NT2/D1 (cell line): Measurements from ENCODE around the gene ZFYVE21.

Source experiments
- DNase-seq: peaks from one replicate; pipeline ENCODE4 v3.0.0-alpha.2; 2011; ENCODE audit warnings: low read depth, low spot score
- H3K27me3 ChIP-seq: 2 replicates; pipeline ENCODE4 v1.6.0; 2011; ENCODE audit warnings: mild to moderate bottlenecking; ENCODE audit not compliant: insufficient read length, insufficient read depth
- H3K36me3 ChIP-seq: 2 replicates; pipeline ENCODE4 v1.6.1; 2011; ENCODE audit warnings: mild to moderate bottlenecking, low read length, mixed read lengths; ENCODE audit not compliant: insufficient read depth, insufficient read length
- H3K4me1 ChIP-seq: 2 replicates; pipeline ENCODE4 v1.5.1; 2011; ENCODE audit not compliant: insufficient read depth, insufficient read length
- H3K4me3 ChIP-seq: 2 replicates; pipeline ENCODE4 v1.5.1; 2011; ENCODE audit warnings: low read depth; ENCODE audit not compliant: insufficient read length
- H3K9ac ChIP-seq: 2 replicates; pipeline ENCODE4 v1.6.0; 2011; ENCODE audit warnings: low read depth; ENCODE audit not compliant: insufficient read length
- H3K9me3 ChIP-seq: 2 replicates; pipeline ENCODE4 v1.5.1; 2011; ENCODE audit warnings: mild to moderate bottlenecking, low read length; ENCODE audit not compliant: insufficient read depth
- SUZ12 ChIP-seq: IDR thresholded peaks from 2 replicates; pipeline ENCODE4 v1.6.1; 2011; ENCODE audit not compliant: insufficient read length, insufficient read depth; ENCODE audit errors: extremely low read depth
- YY1 ChIP-seq: IDR thresholded peaks from 2 replicates; pipeline ENCODE4 v1.6.1; 2011; ENCODE audit not compliant: insufficient read length, insufficient read depth
- ZNF274 ChIP-seq: IDR thresholded peaks from 2 replicates; pipeline ENCODE4 v1.6.1; 2011; ENCODE audit warnings: mild to moderate bottlenecking, low read depth, low read length

The ZFYVE21 gene

DNA sequence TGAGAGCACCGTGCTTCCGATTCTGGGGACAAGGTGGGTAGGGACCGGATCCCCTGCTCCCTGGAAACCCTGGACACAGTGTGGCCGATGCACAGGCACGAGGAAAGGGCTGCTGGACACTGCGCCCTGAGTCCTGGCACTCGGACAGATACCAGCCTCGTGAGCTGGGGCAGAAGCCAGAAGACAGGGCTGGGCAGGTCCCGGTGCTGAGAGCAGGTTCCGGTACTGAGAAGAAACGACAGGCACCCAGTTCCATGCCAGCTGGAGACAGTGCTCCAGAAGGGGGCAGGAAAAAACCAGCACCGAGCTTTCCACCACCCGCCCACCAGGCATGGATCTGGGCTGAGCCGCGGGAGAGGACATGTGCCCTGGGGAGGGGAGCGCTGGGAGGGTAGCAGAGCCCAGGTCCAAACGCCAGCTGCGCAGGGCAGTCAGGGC is 6.8 kb upstream of the ZFYVE21 start:
- Histone ChIP-seq H3K9me3 (no peaks in the 10 kb centered on the region), H3K4me1 (peaks cover 18% of the 10 kb centered on the region), H3K27me3 (no peaks in the 10 kb centered on the region), H3K36me3 (peaks cover 93% of the 10 kb centered on the region), H3K9ac (no peak overlapping the region), H3K4me3 (no peak overlapping the region)
- TF ChIP-seq SUZ12: no peak
- no peak for TF ChIP-seq ZNF274
- TF ChIP-seq YY1: no peak
- DNase-seq: no peak

DNA sequence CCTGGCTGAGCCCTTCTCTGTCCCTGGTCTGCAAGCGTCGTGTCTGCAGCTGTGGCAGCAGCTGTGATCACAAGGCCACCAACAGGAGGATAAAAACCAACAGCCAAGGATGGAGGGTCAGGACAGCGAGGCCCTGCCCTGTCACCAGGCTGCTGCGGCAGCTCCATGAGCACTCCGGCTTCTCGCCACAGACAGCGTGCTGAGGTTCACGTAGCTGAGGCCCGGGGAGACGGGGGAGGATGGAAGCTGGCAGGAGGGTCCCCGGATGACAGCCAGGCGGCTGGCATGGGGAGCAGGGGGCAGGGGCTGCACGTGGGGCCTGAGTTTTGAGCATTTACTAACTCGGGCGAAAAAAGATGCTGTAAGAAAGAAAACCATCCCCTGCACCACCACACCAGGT is 5.8 kb upstream of the ZFYVE21 start:
- TF ChIP-seq YY1: no peak
- no peak for TF ChIP-seq ZNF274
- no peak for TF ChIP-seq SUZ12
- DNase-seq: no peak
- Histone ChIP-seq H3K9ac (no peak overlapping the region), H3K4me1 (peaks cover 17% of the 10 kb centered on the region), H3K9me3 (no peaks in the 10 kb centered on the region), H3K27me3 (no peaks in the 10 kb centered on the region), H3K4me3 (no peak overlapping the region), H3K36me3 (peaks cover 89% of the 10 kb centered on the region)

DNA sequence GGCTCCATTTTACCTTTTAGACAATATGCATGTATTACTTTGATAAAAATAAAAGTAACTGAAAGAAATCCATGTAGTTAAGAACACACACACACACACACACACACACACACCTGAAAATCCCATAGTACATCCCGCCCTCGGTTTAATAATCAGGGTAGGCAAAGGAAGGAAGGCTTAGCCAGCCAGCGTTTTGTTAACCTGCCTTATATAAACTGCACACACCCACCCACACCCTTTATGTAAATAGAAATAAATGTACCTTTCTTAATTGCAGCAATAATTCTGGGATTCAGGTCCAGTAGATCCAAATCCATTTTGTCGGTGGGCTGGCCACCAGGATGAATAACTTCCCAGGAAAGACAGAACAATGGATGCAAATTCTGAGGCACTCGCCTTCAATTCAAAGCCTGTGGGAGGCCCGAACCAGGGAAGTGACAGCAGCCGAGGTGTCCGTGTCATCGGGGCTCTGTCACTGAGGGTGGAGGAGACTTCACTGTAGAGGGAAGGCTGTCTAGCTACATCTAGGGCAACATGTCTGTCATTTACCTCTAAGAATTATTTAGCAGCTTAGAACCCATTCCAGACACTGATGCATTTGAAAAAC is 4.7 kb upstream of the ZFYVE21 start:
- Histone ChIP-seq H3K27me3 (no peaks in the 10 kb centered on the region), H3K9ac (peak overlapping the region; percentile 5), H3K4me1 (peaks cover 14% of the 10 kb centered on the region), H3K4me3 (no peak overlapping the region), H3K9me3 (no peaks in the 10 kb centered on the region), H3K36me3 (peaks cover 78% of the 10 kb centered on the region)
- no peak for TF ChIP-seq YY1
- no peak for TF ChIP-seq ZNF274
- no peak for TF ChIP-seq SUZ12
- no peak for DNase-seq

DNA sequence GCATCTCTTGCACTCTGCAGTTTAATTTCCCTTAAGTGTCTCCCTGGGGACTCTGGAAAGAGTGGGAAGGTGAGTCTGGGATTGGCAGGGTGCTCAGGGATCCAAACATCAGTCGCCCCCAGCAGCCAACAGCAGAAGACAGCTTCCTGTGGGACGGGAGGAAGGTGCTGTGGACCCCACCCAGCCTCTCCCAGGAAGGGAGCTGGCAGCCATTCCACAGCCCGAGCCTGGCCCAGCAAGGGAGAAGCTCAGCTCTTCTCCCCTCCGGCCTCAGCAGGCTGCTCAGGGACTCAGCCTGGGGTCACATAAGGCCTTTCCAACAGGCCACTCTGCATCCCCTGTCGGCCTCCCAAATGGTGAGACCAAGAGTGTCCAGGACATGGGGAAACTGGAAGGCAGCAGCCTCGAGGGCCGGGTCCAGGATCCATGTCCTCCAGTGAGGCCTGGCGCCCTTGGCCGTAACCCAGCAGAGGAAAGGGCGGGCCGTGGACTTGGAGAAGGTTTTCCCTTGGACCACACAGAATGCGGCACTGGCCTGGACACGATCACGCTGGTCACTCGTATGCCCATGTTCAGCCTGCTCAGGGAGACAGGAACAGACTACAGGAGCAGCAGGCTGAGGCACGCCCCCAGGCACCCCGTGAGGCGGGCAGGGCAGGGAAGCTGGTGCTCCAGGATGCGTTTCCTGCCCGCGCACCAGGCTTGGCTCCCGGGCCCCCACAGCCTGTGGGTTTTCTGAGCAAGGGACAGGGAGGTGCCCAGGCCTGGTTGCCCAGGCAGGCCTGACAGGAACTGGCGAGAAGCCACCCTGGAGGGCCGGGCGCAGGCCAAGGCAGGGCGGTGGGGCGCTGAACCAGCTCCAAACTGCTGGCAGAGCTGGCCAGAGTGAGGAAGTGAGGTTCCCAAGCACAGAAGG is 3.8 kb upstream of the ZFYVE21 start:
- Histone ChIP-seq H3K36me3 (peaks cover 70% of the 10 kb centered on the region), H3K4me3 (no peak overlapping the region), H3K27me3 (no peaks in the 10 kb centered on the region), H3K4me1 (peaks cover 14% of the 10 kb centered on the region), H3K9ac (peak overlapping the region; percentile 56), H3K9me3 (no peaks in the 10 kb centered on the region)
- no peak for TF ChIP-seq YY1
- no peak for TF ChIP-seq SUZ12
- TF ChIP-seq ZNF274: no peak
- DNase-seq: no peak

DNA sequence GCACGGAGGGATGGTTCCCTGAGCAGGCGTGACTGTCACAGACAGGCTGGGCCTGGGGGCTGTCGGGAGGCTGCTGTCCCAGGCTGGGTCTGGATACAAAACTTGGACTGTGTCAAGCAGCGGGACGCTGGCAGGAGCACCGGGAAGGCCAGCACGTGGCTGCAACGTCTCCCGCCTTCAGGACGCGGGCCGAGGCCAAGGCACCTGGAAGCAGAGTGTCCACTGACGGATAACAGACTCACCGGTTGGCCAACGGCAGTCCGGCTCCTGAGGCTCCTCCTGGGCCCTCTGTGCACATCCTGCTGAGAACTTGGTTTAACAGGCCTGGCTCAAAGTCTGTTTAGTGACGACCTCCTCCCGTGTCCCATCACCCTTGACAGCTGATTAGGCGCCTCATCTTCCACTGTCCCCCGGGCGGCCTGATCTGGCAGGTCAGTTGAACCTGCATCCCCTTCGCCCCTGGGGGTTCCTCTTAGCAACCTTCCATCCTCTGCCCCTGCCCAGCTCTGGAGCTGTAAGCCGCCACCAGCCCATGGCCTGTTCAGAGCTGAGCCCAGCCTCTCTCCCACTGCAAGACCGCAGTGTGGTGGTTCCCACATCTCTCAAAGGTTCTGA is 2.9 kb upstream of the ZFYVE21 start:
- DNase-seq: no peak
- H3K36me3 ChIP-seq: peaks cover 65% of the 10 kb centered on the region
- TF ChIP-seq SUZ12 (no peak), YY1 (no peak), ZNF274 (no peak)
- H3K27me3 ChIP-seq: no peaks in the 10 kb centered on the region
- H3K9ac ChIP-seq: peak overlapping the region; percentile 67
- no peaks in the 10 kb centered on the region for H3K9me3 ChIP-seq
- H3K4me1 ChIP-seq: peaks cover 14% of the 10 kb centered on the region
- H3K4me3 ChIP-seq: no peak overlapping the region

DNA sequence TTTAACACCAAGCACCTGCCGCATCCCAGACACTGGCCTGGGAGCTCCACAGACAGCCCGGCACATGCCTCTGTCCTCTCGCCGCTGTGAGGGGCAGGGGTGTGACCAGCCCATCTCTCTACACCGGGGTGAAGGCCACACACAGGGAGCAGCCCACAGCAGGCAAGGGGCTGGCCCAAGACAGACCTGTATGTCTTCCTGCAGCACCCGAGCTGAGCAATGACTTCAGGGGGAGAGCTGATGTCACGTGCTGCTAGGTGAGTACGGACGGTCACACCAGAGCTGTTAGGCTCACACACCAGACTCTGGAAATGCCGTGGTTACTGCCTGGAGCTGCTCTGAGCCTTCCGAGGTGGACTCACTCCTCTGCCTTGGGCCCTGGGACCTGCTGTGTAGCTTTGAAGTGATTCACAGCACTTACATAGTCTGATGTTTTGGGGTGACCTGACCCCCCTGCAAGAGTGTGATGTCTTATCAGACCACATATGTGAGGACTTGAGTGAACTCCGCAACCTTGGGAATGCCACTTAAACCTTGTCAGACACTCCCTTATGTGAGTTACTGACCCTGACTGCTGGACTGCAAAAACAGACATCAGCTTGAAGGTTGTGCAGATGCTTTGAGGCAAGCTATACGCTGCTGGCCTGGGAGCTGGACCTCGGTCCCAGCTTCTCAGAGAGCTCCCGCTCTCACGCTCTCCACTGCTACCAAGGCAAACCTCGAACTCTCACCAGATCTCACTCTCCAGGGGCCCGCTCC is 2.1 kb upstream of the ZFYVE21 start:
- Histone ChIP-seq H3K9ac (peak overlapping the region; percentile 67), H3K36me3 (peaks cover 60% of the 10 kb centered on the region)
- TF ChIP-seq ZNF274: no peak
- TF ChIP-seq YY1: no peak
- no peak for TF ChIP-seq SUZ12

More for the DNA sequence above, 2.1 kb upstream of the ZFYVE21 start:
- Histone ChIP-seq H3K4me3 (peak overlapping the region; percentile 4), H3K4me1 (peaks cover 14% of the 10 kb centered on the region), H3K9me3 (no peaks in the 10 kb centered on the region), H3K27me3 (no peaks in the 10 kb centered on the region)
- no peak for DNase-seq
